OCI-LY1 (cell line): ENCODE data around the gene RBPJL.

Source experiments
- CTCF ChIP-seq: fragments of 200-600 bp; sonication (generic), shearing (Covaris generic); IDR thresholded peaks from 2 replicates; pipeline ENCODE4 v1.5.1; 2017; ENCODE audit warnings: mild to moderate bottlenecking, antibody characterized with exemption, low read length, moderate library complexity, mixed read lengths
- EZH2 ChIP-seq: fragments of 200-600 bp; sonication (generic), shearing (Covaris generic); IDR thresholded peaks from 2 replicates; pipeline ENCODE4 v1.8.0; 2017; ENCODE audit warnings: borderline replicate concordance, mixed run types, mild to moderate bottlenecking, antibody characterized with exemption, low read length, moderate library complexity, mixed read lengths

- no peak for TF ChIP-seq CTCF
- no peak for TF ChIP-seq EZH2
Observed at GRCh38 chr20:45353746-45354145, 47.1 kb downstream of the RBPJL start.
